Globus pallidus (tissue), 1 donor: ENCODE measurements around the gene ZNF280C.
"Not testable (repeated sequence)": the region's sequence is repeated elsewhere in the genome, so short reads cannot be mapped to it uniquely, and the experiment has no call there.

Experiments used
- DNase-seq: peaks from one replicate; pipeline ENCODE4 v3.0.0-alpha.2; 2015; ENCODE audit warnings: low spot score

Gene ZNF280C

GRCh38 chrX:130268449-130269170 lies at the start of gene ZNF280C:
ZNF280C (minus strand) TSS chrX:130268899; CDS start chrX:130260449, 8,450 bp downstream.
- peak; percentile 83 for DNase-seq

- no peak for DNase-seq
Measured at GRCh38 chrX:130304587-130305368, 36.1 kb upstream of the ZNF280C start.

DNA sequence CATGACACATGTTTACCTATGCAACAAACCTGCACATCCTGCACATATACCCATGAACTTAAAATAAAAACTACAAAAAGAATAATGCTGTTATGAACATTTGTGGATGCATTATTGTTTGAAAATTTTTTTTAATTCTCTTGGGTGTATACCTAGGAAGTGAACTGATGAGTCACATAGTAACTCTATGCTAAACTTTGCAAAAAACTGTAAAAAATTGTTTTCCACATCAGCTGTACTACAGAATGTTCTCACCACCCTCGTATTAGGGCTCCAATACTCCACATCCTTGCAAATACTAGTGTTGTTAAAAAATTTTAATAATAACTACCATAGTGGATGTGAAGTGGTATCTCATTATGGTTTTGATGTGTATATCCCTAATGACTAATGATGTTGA lies 33.3 kb upstream of the ZNF280C start:
- DNase-seq = no peak

DNA sequence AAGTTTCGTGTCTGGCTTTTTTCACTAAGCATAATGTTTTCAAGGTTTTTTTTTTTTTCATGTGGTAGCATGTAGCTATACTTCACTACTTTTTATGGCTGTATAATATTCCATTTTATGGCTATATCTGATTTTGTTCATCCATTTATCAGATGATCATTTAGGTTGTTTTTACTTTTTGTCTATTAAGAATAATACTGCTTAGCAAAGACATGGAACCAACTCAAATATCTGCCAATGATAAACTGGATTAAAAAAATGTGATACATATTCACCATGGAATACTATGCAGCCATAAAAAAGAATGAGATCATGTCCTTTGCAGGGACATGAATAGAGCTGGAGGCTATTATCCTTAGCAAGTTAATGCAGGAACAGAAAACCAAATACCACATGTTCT lies 32.7 kb upstream of the ZNF280C start:
- no peak for DNase-seq

- no peak for DNase-seq
Measured at GRCh38 chrX:130300010-130300282, 31.2 kb upstream of the ZNF280C start.

GRCh38 chrX:130299279-130300009 lies 30.7 kb upstream of the ZNF280C start:
- DNase-seq = no peak

GRCh38 chrX:130296743-130297142 lies 28.0 kb upstream of the ZNF280C start:
- no peak for DNase-seq

GRCh38 chrX:130296297-130296678 lies 27.6 kb upstream of the ZNF280C start:
- DNase-seq = no peak

DNA sequence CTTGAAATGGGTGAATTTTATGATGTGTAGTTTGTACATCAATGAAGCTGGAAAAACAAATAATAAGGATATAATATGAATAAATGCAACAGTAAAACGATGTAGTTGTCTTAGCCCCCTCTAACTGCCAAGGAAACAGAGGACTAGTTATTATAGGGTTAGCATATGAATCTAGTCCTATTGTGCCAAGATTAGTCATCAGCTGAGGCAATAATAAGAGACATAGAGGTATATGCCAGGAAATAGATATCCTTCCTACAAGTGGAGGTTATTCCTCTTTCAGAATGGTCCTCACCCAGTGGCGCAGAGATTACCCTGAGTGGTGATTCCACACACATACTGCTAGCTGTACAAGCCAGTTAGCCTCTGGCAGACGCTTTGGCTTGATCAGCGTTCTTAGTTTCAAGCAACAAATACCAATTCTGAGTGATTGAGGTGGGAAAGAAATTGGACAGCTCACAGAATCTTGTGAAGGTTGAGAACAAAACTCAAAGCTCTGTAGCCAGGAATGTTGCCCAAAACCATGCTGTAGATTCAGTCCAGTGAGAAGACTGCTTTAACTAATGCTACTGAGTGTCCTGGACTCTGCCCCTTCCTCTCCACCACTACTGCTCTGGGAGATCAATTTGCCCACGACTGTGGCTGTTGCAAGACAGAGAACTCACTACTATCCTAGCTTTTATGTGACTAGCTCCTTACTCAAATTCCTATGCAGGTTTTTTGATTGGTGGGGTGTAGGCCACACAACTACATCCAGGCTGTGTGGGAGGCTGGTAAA lies 27.0 kb upstream of the ZNF280C start:
- no peak for DNase-seq

GRCh38 chrX:130287071-130287770 lies 18.5 kb upstream of the ZNF280C start:
- DNase-seq = no peak

GRCh38 chrX:130285710-130286109 lies 17.0 kb upstream of the ZNF280C start:
- no peak for DNase-seq

- no peak for DNase-seq
Measured at GRCh38 chrX:130285069-130285620, 16.4 kb upstream of the ZNF280C start.

DNA sequence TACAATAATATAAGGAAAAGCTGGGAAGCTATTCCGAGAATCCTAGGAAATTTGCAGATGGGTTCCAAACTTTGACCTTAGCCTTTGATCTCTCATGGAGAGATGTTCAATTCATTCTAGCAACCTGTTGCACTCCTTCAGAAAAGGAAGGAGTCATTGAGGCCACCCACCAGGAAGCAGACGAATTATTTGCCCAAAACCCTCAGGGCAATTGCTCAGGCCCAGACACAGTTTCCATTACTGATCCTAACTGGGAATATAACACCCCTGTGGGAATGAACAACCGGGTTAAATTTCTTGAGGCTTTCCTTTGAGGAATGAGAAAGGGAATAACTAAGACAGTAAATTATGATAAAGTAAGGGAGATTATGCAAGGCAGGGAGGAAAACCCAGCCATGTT lies 13.5 kb upstream of the ZNF280C start:
- no peak for DNase-seq

GRCh38 chrX:130280901-130281300 lies 12.2 kb upstream of the ZNF280C start:
- DNase-seq = no peak

DNA sequence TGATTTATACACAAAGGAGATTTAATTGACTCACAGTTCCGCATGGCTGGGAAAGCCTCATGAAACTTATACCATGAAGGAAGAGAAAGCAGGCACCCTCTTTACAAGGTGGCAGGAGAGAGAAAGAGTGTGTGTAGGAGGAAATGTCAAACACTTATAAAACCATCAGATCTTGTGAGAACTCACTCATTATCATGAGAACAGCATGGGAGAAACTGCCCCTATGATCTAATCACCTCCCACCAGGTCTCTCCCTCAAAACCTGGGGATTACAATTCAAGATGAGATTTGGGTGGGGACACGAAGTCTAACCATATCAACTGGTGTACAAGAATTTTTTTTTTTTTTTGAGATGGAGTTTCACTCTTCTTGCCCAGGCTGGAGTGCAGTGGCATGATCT lies 3.6 kb upstream of the ZNF280C start:
- DNase-seq = not testable (repeated sequence)

- not testable (repeated sequence) for DNase-seq
Measured at GRCh38 chrX:130269391-130269790, 692 bp upstream of the ZNF280C start.

DNA sequence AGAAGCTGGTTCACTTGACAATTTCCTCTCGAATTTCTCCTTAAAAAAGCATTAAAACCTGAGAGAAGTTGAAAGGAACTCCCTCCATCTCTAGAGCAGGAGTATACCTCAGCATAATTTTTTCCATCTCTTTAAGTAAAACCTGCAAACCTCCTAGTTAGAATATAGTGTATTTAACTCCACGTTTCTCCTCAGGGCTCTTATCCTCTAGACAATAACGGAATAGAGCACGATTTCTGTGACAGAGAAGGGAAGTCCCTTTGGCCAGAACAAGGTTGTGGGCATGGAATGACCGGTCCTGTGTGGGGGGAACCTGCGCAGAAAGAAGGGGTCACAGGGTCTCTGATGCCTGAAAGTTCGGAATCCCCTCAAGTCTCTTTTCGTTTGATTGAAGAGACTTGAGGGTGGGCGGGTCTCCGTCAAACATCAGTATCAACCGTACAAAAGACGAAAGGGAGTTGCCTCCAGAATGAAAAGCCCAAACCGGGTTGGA lies 697 bp downstream of the ZNF280C start:
- DNase-seq = peak; percentile 5

DNA sequence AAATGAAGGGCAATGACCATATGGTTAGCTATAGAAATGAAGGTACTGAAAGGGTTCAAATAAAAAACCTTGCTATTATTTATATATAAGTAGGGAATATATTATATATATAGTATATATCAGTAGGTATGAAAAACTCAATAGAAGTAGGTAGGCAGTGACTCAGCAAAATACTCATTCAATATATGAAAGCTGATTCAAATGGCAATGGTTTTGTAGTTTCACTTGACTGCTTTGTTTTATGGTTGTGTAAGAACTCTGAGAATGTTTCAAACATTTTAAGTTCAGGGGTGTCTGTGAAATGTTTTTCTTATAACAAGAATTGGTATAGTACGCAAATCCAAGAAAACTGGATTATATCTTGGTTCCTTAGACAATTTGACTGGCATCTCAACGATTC lies 4.1 kb downstream of the ZNF280C start:
- DNase-seq = no peak

DNA sequence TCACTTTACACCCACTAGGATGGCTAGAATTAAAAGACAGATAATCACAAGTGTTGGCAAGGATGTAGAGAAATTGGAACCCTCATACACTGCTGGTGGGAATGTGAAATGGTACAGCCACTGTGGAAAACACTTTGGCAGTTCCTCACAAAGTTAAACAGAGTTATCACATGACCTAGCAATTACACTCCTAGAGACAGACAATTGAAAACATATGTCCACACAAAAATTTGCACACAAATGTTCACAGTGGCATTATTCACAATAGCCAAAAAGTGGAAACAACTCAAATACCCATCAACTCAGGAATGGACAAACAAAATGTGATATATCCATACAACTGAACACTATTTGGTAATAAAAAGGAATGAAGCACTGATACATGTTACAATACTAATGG lies 5.7 kb downstream of the ZNF280C start:
- DNase-seq = no peak

GRCh38 chrX:130262231-130262630 lies 6.5 kb downstream of the ZNF280C start:
- DNase-seq = no peak

DNA sequence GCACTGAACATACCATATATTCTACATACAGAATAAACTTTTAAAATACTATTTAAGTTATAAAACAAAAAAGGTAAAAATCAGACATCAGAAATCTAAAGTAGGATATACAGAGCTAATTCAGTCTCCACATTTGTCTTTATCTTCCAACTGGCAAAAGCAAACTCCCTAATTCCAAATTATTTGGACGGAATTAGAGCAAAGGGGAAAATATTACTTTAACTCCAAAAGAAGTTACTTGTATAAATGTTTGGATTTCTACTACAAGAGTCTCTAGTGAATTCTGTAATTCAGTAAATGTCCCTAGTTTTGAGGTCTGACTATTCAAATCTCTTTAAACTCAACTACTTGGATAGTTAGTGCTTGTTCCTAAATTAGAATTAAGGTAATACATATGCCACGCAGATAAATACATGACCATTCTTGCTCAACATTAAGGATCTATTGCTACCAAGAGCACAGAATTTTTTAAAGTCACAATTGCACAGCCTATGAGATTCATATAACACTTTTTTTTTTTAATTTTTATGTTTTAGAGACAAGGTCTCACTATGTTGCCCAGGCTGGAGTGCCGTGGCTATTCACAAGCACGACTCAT lies 7.3 kb downstream of the ZNF280C start:
- DNase-seq = no peak
